Endothelial cell of umbilical vein (primary cell): ENCODE data around the gene MCM8. TPM values are rescaled to one million over a fixed set of nuclear protein-coding genes. Genes with fewer than 3 reads are reported as not detected.

Experiments used
- BruUV-seq: library from RNA; stranded (reverse); fragments of 400-500 nt; replicated peaks from 2 replicates; lab custom pipeline; 2021; lab: Mats Ljungman, UMichigan
- CTCF ChIA-PET: fragments of 300-600, 350-600 bp; sonication (Branson Sonifier 250); formaldehyde crosslinking; loops from one replicate; lab custom pipeline; 2021; ENCODE audit warnings: antibody characterized with exemption, inconsistent platforms; lab: Charles Lee
- POLR2A ChIA-PET: fragments of 300-600, 350-600 bp; sonication (Branson Sonifier 250); formaldehyde crosslinking; loops from one replicate; lab custom pipeline; 2021; ENCODE audit warnings: antibody characterized with exemption, inconsistent platforms; lab: Charles Lee
- DNase-seq: peaks from one replicate; pipeline ENCODE4 v3.0.0-alpha.2; 2011; ENCODE audit warnings: low read depth, low spot score
- FAIRE-seq: peaks from 2 replicates; lab custom pipeline; 2011; peaks lifted over from hg19 to GRCh38; lab: Jason Lieb, UNC
- H2AFZ ChIP-seq: 2 replicates; pipeline ENCODE4 v1.6.0; 2012; ENCODE audit warnings: low read depth, low read length, control low read depth, inconsistent platforms
- H3K27ac ChIP-seq: 2 replicates; pipeline ENCODE4 v1.5.1; 2011; ENCODE audit warnings: low read depth, mild to moderate bottlenecking, control low read depth, low read length, moderate library complexity; ENCODE audit not compliant: insufficient read depth
- H3K27me3 ChIP-seq, 2 experiments: 2 replicates each; pipeline versions ENCODE4 v1.6.0 to v1.6.1; 2011; ENCODE audit warnings: low read length in 2 of 2, mixed read lengths in 1 of 2; ENCODE audit not compliant: control insufficient read depth in 2 of 2, insufficient read depth in 2 of 2
- H3K36me3 ChIP-seq, 2 experiments: 2 replicates in 1 of 2; 3 replicates in 1 of 2; pipeline ENCODE4 v1.5.1; 2011; ENCODE audit warnings: low read length in 2 of 2, mild to moderate bottlenecking in 1 of 2, moderate library complexity in 1 of 2; ENCODE audit not compliant: control insufficient read depth in 2 of 2, insufficient read depth in 2 of 2; ENCODE audit errors: extremely low read depth in 1 of 2
- H3K4me1 ChIP-seq: 3 replicates; pipeline ENCODE4 v1.5.1; 2011; ENCODE audit warnings: mild to moderate bottlenecking, low read length; ENCODE audit not compliant: control insufficient read depth, insufficient read depth; ENCODE audit errors: extremely low read depth
- H3K4me2 ChIP-seq: 2 replicates; pipeline ENCODE4 v1.6.1; 2011; ENCODE audit warnings: low read length, control low read depth, mixed read lengths; ENCODE audit not compliant: insufficient read depth
- H3K4me3 ChIP-seq, 3 experiments: fragments of 200-600 bp in 1 of 3; sonication (generic), shearing (Covaris generic) in 1 of 3; replicated peaks in 1 of 3; 2 replicates each; pipeline ENCODE4 v1.5.1; 2011 to 2016; ENCODE audit warnings: control low read depth in 3 of 3, low read length in 3 of 3, mild to moderate bottlenecking in 2 of 3, inconsistent platforms in 1 of 3, low read depth in 1 of 3, moderate library complexity in 1 of 3; ENCODE audit not compliant: insufficient read depth in 1 of 3
- H3K79me2 ChIP-seq: 2 replicates; pipeline ENCODE4 v1.6.0; 2012; ENCODE audit warnings: low read length, inconsistent platforms; ENCODE audit not compliant: control insufficient read depth, insufficient read depth
- H3K9ac ChIP-seq: replicated peaks from 2 replicates; pipeline ENCODE3; 2011; ENCODE audit warnings: low read length, control low read depth; ENCODE audit not compliant: insufficient read depth; ENCODE audit errors: extremely low read depth
- H3K9me1 ChIP-seq: replicated peaks from 3 replicates; pipeline ENCODE4 v1.6.0; 2011; ENCODE audit warnings: mild to moderate bottlenecking, low read length; ENCODE audit not compliant: control insufficient read depth, insufficient read depth; ENCODE audit errors: extremely low read depth
- H3K9me3 ChIP-seq: replicated peaks from 2 replicates; pipeline ENCODE4 v1.5.1; 2012; ENCODE audit warnings: low read length, inconsistent platforms; ENCODE audit not compliant: control insufficient read depth, insufficient read depth
- H4K20me1 ChIP-seq: replicated peaks from 2 replicates; pipeline ENCODE3; 2011; ENCODE audit warnings: mild to moderate bottlenecking, low read length; ENCODE audit not compliant: control insufficient read depth, insufficient read depth; ENCODE audit errors: extremely low read depth
- CTCF ChIP-seq, 2 donors: IDR thresholded peaks; 1 replicate in 1 of 2; 2 replicates in 1 of 2; pipeline ENCODE4 v1.5.1; 2011; ENCODE audit warnings: low read length in 2 of 2, mild to moderate bottlenecking in 2 of 2, moderate library complexity in 2 of 2, control low read depth in 1 of 2, inconsistent platforms in 1 of 2, low read depth in 1 of 2; ENCODE audit not compliant: insufficient read depth in 1 of 2; ENCODE audit errors: extremely low read depth in 1 of 2
- EZH2 ChIP-seq: IDR thresholded peaks from 2 replicates; pipeline ENCODE4 v1.6.1; 2012; ENCODE audit warnings: borderline replicate concordance, low read depth, mild to moderate bottlenecking, moderate library complexity, low read length, inconsistent platforms; ENCODE audit not compliant: severe bottlenecking
- FOS ChIP-seq: IDR thresholded peaks from 2 replicates; pipeline ENCODE4 v1.6.1; 2011; ENCODE audit warnings: mild to moderate bottlenecking, low read length, moderate library complexity, borderline replicate concordance; ENCODE audit not compliant: insufficient read depth
- GATA2 ChIP-seq: IDR thresholded peaks from 2 replicates; pipeline ENCODE4 v1.7.0; 2011; ENCODE audit warnings: low read depth, mild to moderate bottlenecking, moderate library complexity, mixed read lengths, low read length; ENCODE audit not compliant: insufficient read length, insufficient read depth
- JUN ChIP-seq: IDR thresholded peaks from 2 replicates; pipeline ENCODE4 v1.6.1; 2011; ENCODE audit warnings: borderline replicate concordance, low read depth; ENCODE audit not compliant: insufficient read length, insufficient read depth
- MYC ChIP-seq: IDR thresholded peaks from one replicate; pipeline ENCODE4 v1.6.1; 2011; ENCODE audit warnings: mild to moderate bottlenecking, low read depth, low read length
- POLR2A ChIP-seq: IDR thresholded peaks from 2 replicates; pipeline ENCODE4 v1.6.1; 2012; ENCODE audit warnings: low read depth, mild to moderate bottlenecking, control low read depth, low read length
- POLR2AphosphoS5 ChIP-seq: IDR thresholded peaks from 2 replicates; pipeline ENCODE4 v1.6.1; 2012; ENCODE audit warnings: low read depth, mild to moderate bottlenecking, control low read depth, low read length, moderate library complexity; ENCODE audit not compliant: insufficient read depth
- dilution Hi-C: fragments of 300-500 bp; cut with MboI; formaldehyde crosslinking; loops from one replicate; pipeline ENCODE4 v1.15.0; 2019; ENCODE audit warnings: low sequenced_read_pairs; ENCODE audit not compliant: extremely low pct_ligation_motif_present
- intact Hi-C: fragments of 100-400 bp; cut with micrococcal nuclease; formaldehyde crosslinking; loops from one replicate; pipeline ENCODE4 v1.10.0; 2022
- polyA plus RNA-seq, 4 experiments: library from polyadenylated mRNA; depleted of rRNA in 3 of 4; stranded (reverse) in 3 of 4; unstranded in 1 of 4; fragments of >200 nt; gene quantifications; 2 replicates each; pipeline versions ENCODE4 v1.2.1 to v1.2.3, GENCODE V29; 2011 to 2012; ENCODE audit warnings: missing spikeins in 1 of 4
- total RNA-seq: library from RNA; stranded (reverse); gene quantifications from 2 replicates; pipeline ENCODE4 v1.2.3, GENCODE V29; 2021
- TF ChIP-seq, protein P1 (sequence below): IDR thresholded peaks from 2 replicates; pipeline ENCODE4 v1.6.1; 2011; ENCODE audit not compliant: insufficient read depth, insufficient read length

Gene MCM8
- total and polyA plus RNA-seq, 2 donors (not counting 3 experiments of a cell fraction or from before 2014, with no cell fraction given), result 2.9 to 14.4 TPM

- H4K20me1 ChIP-seq, result no peaks in the 10 kb centered on the region
Observed at GRCh38 chr20:5936238-5936637, 14.2 kb upstream of the MCM8 start.

More at GRCh38 chr20:5936238-5936637, 14.2 kb upstream of the MCM8 start:
- H3K4me3 ChIP-seq, result no peak overlapping the region
- ChIA-PET CTCF (interaction anchor here (1.2 to 1.7 kb wide), 3 partner anchors 17 to 407 kb away, joined by 5 to 9 read pairs (median 6); no protein-coding TSS in a partner anchor), POLR2A (no interaction called here)
- H2AFZ ChIP-seq, result no peak overlapping the region
- BruUV-seq, result no TSS peak
- TF ChIP-seq CTCF (IDR thresholded peaks at IDR 0.05; ENCODE audit: extremely low read depth in 1 of 2, insufficient read depth in 1 of 2, low read depth in 1 of 2, low read length in 2 of 2) (no peak), EZH2 (no peak), GATA2 (no peak), POLR2A (no peak), POLR2AphosphoS5 (no peak), FOS (no peak), MYC (no peak), JUN (no peak)
- TF ChIP-seq, protein P1, sequence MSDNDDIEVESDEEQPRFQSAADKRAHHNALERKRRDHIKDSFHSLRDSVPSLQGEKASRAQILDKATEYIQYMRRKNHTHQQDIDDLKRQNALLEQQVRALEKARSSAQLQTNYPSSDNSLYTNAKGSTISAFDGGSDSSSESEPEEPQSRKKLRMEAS, result no peak
- no peaks in the 10 kb centered on the region for H3K79me2 ChIP-seq
- no peaks in the 10 kb centered on the region for H3K9me3 ChIP-seq
- intact Hi-C loops (no loop called here), dilution Hi-C loops (no loop called here)
- H3K4me2 ChIP-seq, result no peak overlapping the region
- H3K4me1 ChIP-seq, result no peaks in the 10 kb centered on the region
- no peak for DNase-seq
- H3K36me3 ChIP-seq, result peaks cover 4 to 13% of the 10 kb centered on the region in 2 experiments
- FAIRE-seq, result no peak
- no peaks in the 10 kb centered on the region for H3K9me1 ChIP-seq
- H3K9ac ChIP-seq, result no peak overlapping the region
- no peak overlapping the region for H3K27ac ChIP-seq
- peaks cover 0 to 2% of the 10 kb centered on the region in 2 experiments for H3K27me3 ChIP-seq
